Activated CD8-positive, alpha-beta memory T cell treated with anti-CD3 and anti-CD28 coated beads, Interleukin-2, amount 10 ng/mL, durations not matched to agents 7 days and 5 days (primary cell): ENCODE measurements around the gene CLCN1. TPM values are rescaled to one million over a fixed set of nuclear protein-coding genes. Genes with fewer than 3 reads are reported as not detected.

ENCODE experiments used
- ATAC-seq: fragments of 150-1000 bp; cut with Tn5 transposase; one replicate; pipeline ENCODE4 v1.10.0; 2021; ENCODE audit warnings: moderate library complexity
- CTCF ChIA-PET: fragments of 350-600 bp; sonication (Branson Sonifier 250); formaldehyde crosslinking; loops from one replicate; lab custom pipeline; 2021; ENCODE audit warnings: antibody characterized with exemption; lab: Charles Lee
- DNase-seq: peaks from one replicate; pipeline ENCODE4 v3.0.0-alpha.2; 2020
- H3K27ac Mint-ChIP-seq: one replicate; pipeline ENCODE4 v1.8.0; 2021; ENCODE audit warnings: mild to moderate bottlenecking, mixed read lengths
- H3K27me3 Mint-ChIP-seq: one replicate; pipeline ENCODE4 v1.8.0; 2021; ENCODE audit warnings: mixed read lengths
- H3K36me3 Mint-ChIP-seq: one replicate; pipeline ENCODE4 v1.8.0; 2021; ENCODE audit warnings: mild to moderate bottlenecking, mixed read lengths
- H3K4me1 Mint-ChIP-seq: one replicate; pipeline ENCODE4 v1.8.0; 2021; ENCODE audit warnings: mixed read lengths
- H3K4me3 Mint-ChIP-seq: one replicate; pipeline ENCODE4 v1.8.0; 2021; ENCODE audit warnings: mild to moderate bottlenecking, moderate library complexity, mixed read lengths
- H3K9me3 Mint-ChIP-seq: one replicate; pipeline ENCODE4 v1.8.0; 2022; ENCODE audit warnings: low read depth, mixed read lengths
- total RNA-seq, 2 experiments: library from RNA; stranded (reverse); gene quantifications; one replicate each; pipeline ENCODE4 v1.2.3, GENCODE V29; 2021

The CLCN1 gene
- total RNA-seq, 2 experiments from 2014 or later, result 0.09 TPM

DNA sequence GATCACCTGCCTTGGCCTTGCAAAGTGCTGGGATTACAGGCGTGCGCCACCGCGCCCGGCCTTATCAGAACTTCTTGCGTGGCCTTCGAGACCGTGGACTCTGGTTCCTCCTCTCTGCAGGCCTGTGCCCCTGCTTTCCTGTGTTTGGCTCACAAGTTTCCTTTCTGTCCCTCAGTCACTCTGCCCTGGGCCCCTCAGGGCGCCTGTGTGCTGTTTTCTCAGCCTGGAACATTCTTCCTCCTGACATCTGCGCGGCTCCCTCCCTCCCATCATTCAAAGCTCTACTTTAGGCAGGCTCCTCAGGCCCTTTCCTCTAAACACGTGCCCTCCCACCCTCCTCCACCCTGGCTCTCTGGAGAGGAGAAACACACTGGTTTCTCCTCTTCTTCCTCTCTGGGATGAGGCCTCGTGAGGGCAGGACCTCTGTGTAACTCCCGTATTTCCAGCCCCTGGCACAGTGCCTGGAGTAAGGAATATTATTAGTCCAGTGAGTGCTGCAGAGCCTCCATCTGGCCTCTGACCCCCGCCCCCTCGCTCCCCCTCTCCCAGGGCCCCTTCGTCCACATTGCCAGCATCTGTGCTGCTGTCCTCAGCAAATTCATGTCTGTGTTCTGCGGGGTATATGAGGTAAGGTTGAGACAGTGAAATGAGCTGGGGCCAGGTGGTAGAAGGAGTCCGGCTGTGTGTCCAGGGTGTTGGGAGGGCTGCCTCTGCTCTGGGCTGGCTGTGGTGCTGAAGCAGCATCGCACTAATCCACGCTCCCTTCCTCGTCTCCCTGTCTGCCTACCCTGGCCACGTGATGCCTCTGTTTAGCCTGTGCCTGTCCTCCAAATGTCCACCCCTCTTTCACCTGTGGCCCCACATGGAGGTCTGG is 7.1 kb downstream of the CLCN1 start:
- no peak overlapping the region for H3K4me3 Mint-ChIP-seq
- peaks cover 12% of the 10 kb centered on the region for H3K4me1 Mint-ChIP-seq
- peaks cover 2% of the 10 kb centered on the region for H3K27me3 Mint-ChIP-seq
- no peak for DNase-seq
- no peaks in the 10 kb centered on the region for H3K9me3 Mint-ChIP-seq
- H3K27ac Mint-ChIP-seq, result no peak overlapping the region
- no peak for ATAC-seq
- H3K36me3 Mint-ChIP-seq, result no peaks in the 10 kb centered on the region
- CTCF ChIA-PET, result interaction anchor here (1.7 kb wide), 1 partner anchor 82 kb away, joined by 3 read pairs; no protein-coding TSS in a partner anchor

DNA sequence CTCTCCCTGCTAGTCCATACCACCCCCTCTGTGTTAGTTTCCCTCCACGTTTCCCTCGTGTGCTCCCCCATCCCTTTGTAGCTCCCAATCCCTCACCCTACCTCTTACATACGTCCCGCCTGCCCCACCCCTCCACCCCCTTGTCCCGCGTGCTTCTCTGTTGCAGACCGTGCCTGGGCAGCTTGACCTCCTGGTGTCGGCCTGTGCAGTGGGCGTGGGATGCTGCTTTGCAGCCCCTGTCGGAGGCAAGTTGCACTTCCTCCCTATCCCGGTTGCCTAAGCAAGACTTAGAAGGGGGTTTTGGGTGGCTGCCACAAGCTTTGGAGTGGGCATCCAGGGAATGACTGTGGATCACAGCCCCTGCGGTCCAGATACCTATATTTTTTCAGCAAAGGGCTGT is 7.7 kb downstream of the CLCN1 start:
- H3K27ac Mint-ChIP-seq, result no peak overlapping the region
- no peak overlapping the region for H3K4me3 Mint-ChIP-seq
- DNase-seq (no peak), ATAC-seq (no peak)
- H3K36me3 Mint-ChIP-seq, result no peaks in the 10 kb centered on the region
- peaks cover 2% of the 10 kb centered on the region for H3K27me3 Mint-ChIP-seq
- no peaks in the 10 kb centered on the region for H3K9me3 Mint-ChIP-seq
- CTCF ChIA-PET, result interaction anchor here (1.7 kb wide), 1 partner anchor 83 kb away, joined by 3 read pairs; no protein-coding TSS in a partner anchor
- peaks cover 12% of the 10 kb centered on the region for H3K4me1 Mint-ChIP-seq

DNA sequence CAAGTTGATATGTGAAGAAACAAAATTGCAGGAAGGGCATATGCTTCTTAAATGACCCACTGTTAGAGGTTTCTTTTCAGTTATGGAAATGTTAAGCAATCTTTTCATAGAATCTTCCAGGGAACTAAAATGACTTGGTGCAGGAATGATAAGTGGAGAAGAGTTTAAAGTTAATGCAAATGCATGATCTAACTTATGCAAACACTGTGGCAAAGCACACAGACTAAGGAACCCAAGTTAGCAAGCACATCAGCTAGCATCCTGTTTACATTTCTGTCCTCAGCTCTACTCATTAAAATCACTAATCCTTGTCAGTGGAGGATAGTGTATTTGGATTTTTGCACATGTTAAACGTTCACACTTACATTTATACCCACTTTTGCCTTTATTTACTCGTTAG is 9.3 kb downstream of the CLCN1 start:
- Mint-ChIP-seq H3K9me3 (no peaks in the 10 kb centered on the region), H3K36me3 (no peaks in the 10 kb centered on the region), H3K27ac (peak overlapping the region; percentile 25), H3K27me3 (peaks cover under 1% of the 10 kb centered on the region), H3K4me3 (no peak overlapping the region), H3K4me1 (peaks cover 12% of the 10 kb centered on the region)
- CTCF ChIA-PET, result interaction anchor here (1.2 kb wide), 2 partner anchors 20 to 26 kb away, joined by 5 read pairs; no protein-coding TSS in a partner anchor
- DNase-seq (no peak), ATAC-seq (no peak)

- no peak overlapping the region for H3K27ac Mint-ChIP-seq
Observed at GRCh38 chr7:143327903-143328302, 12.0 kb downstream of the CLCN1 start.

DNA sequence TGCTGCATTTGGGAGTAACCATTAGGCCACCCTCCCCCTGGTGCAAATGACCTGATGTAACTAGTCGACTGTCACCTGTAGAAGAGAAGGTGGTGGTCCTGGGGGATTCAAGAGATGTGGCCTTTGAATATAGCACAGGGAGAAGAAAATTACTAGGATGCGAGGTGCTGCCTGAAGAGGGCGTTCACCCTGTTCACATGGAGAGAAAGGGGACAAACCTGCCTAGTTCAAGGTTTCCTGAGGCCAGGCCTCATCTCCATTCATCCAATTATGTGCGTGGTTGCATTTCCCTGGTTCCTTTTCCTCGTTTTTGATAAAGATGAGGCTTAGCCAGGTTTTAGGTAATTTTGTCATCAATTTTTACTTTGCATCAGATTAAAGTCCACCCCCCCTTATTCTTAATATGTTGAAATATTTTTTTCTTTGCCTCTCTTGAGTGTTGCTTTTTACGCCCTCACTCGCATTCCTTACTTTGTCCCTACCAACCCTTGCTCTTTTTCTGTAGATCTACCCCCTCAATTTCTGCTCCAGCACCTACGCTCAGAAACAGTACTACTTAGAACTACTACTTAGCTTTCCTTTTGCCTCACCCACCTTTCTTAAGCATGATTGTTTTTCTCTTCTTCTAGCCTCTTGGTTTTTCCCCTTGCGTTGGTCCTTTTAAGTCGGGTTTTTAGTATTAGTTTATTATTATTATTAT is 13.7 kb downstream of the CLCN1 start:
- Mint-ChIP-seq H3K9me3 (no peaks in the 10 kb centered on the region), H3K27ac (no peak overlapping the region), H3K4me3 (no peak overlapping the region), H3K4me1 (peaks cover 12% of the 10 kb centered on the region), H3K36me3 (no peaks in the 10 kb centered on the region), H3K27me3 (peaks cover 5% of the 10 kb centered on the region)
- DNase-seq (no peak), ATAC-seq (no peak)
- CTCF ChIA-PET, result interaction anchor here (1.7 kb wide), 1 partner anchor 16 kb away, joined by 9 read pairs; no protein-coding TSS in a partner anchor

More at GRCh38 chr7:143327903-143328302, 12.0 kb downstream of the CLCN1 start:
- DNase-seq (no peak), ATAC-seq (no peak)
- H3K4me3 Mint-ChIP-seq, result no peak overlapping the region
- H3K36me3 Mint-ChIP-seq, result no peaks in the 10 kb centered on the region
- peaks cover 12% of the 10 kb centered on the region for H3K4me1 Mint-ChIP-seq
- no peaks in the 10 kb centered on the region for H3K27me3 Mint-ChIP-seq
- H3K9me3 Mint-ChIP-seq, result no peaks in the 10 kb centered on the region
- CTCF ChIA-PET, result interaction anchor here (0.6 to 1.7 kb wide), 3 partner anchors 17 to 87 kb away, joined by 3 to 9 read pairs (median 4); no protein-coding TSS in a partner anchor

DNA sequence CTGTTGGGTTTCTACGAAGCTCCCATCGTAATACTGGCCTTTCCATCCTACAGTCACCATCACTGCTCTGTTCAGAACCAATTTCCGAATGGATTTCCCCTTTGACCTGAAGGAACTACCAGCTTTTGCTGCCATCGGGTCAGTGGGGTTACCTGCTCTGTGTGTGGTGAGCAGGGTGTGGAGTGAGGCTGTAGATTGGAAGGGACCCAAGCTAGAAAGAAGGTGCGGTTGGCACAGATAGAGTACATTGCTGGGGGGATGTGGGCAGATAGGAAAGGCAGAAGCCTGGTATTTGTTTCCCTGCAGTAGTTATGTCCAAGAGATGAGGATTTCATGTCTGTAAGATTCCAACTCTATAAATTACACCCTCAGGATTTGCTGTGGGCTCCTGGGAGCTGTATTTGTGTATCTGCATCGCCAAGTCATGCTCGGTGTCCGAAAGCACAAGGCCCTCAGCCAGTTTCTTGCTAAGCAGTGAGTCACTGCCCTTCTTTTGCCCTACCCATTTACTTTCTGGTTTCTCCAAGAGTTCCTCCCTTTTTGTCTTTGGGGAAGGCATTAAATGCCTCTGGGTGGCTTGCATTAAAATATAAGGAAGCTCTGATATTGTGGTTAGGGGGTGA is 15.4 kb downstream of the CLCN1 start:
- H3K9me3 Mint-ChIP-seq, result no peaks in the 10 kb centered on the region
- H3K4me1 Mint-ChIP-seq, result no peaks in the 10 kb centered on the region
- ATAC-seq (no peak), DNase-seq (no peak)
- peaks cover 15% of the 10 kb centered on the region for H3K27me3 Mint-ChIP-seq
- CTCF ChIA-PET, result interaction anchor here (1.0 to 1.2 kb wide), 2 partner anchors 14 to 86 kb away, joined by 3 to 4 read pairs; no protein-coding TSS in a partner anchor
- H3K27ac Mint-ChIP-seq, result no peak overlapping the region
- no peak overlapping the region for H3K4me3 Mint-ChIP-seq
- H3K36me3 Mint-ChIP-seq, result no peaks in the 10 kb centered on the region

DNA sequence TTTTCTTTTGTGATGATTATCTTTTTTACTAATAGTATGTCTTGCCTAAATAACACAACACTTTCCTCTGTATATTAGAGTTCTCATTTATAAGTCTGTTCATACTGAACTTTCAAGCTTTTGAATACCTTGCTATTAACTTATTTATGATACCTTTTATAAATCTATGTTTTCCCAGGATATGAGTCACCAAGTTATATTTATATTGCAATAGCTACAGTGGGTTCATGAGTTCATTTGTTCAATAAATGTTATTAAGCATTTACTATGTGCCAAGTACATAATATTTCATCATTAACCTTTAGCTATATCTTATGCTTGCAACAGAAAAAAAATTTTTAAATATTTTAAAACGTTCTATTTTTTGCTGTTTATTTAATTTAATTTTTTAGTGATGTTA is 18.3 kb downstream of the CLCN1 start:
- CTCF ChIA-PET, result interaction anchor here (1.2 to 3.3 kb wide), 5 partner anchors 12 to 94 kb away, joined by 3 to 29 read pairs (median 4); no protein-coding TSS in a partner anchor
- ATAC-seq, result no peak
- no peaks in the 10 kb centered on the region for H3K9me3 Mint-ChIP-seq

DNA sequence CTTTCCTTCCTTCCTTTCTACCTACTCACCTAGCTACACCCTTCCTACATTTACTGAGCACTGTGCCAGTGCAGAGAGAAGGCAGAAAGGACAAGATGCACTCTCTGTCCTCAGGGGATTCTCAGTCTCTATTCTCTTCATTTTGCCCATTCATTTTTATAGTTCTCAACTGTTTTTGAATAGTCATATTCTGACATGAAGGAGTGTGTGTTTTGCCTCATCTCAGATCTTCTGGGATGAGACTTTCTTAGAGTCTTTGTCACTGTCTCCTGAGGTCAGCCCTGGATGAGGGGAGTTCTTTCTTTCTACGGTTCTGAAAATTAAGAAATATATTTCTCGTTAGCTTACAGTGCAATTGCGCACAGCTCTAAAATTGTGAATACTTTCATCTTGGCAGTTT is 21.3 kb downstream of the CLCN1 start:
- Mint-ChIP-seq H3K27me3 (peaks cover 47% of the 10 kb centered on the region), H3K4me1 (no peaks in the 10 kb centered on the region)
- ATAC-seq, result no peak

More for the DNA sequence above, 18.3 kb downstream of the CLCN1 start:
- H3K4me1 Mint-ChIP-seq, result no peaks in the 10 kb centered on the region
- H3K27ac Mint-ChIP-seq, result no peak overlapping the region
- H3K36me3 Mint-ChIP-seq, result no peaks in the 10 kb centered on the region
- H3K4me3 Mint-ChIP-seq, result no peak overlapping the region
- peaks cover 36% of the 10 kb centered on the region for H3K27me3 Mint-ChIP-seq
- no peak for DNase-seq

DNA sequence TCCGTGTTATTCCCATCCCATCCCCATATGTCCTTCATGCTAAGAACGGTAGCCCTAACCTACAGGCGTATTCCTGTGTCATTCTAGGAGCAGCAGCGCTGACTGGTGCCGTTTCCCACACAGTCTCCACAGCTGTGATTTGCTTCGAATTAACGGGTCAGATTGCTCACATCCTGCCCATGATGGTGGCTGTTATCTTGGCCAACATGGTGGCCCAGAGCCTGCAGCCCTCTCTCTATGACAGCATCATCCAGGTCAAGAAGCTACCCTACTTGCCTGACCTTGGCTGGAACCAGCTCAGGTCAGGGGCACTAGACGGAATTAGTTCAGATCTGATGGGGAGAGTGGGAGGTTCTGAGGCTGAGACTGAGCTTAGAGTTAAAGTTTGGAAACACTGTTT is 25.9 kb downstream of the CLCN1 start:
- Mint-ChIP-seq H3K36me3 (no peaks in the 10 kb centered on the region), H3K27ac (no peak overlapping the region), H3K4me1 (peaks cover 10% of the 10 kb centered on the region), H3K27me3 (peaks cover 41% of the 10 kb centered on the region), H3K9me3 (no peaks in the 10 kb centered on the region), H3K4me3 (no peak overlapping the region)
- CTCF ChIA-PET, result no interaction called here
- DNase-seq (no peak), ATAC-seq (no peak)

More for the DNA sequence above, 21.3 kb downstream of the CLCN1 start:
- H3K9me3 Mint-ChIP-seq, result no peaks in the 10 kb centered on the region
- no peak overlapping the region for H3K4me3 Mint-ChIP-seq
- no peaks in the 10 kb centered on the region for H3K36me3 Mint-ChIP-seq
- no peak for DNase-seq
- CTCF ChIA-PET, result interaction anchor here (0.6 to 3.3 kb wide), 4 partner anchors 9 to 120 kb away, joined by 3 to 29 read pairs (median 9); no protein-coding TSS in a partner anchor
- no peak overlapping the region for H3K27ac Mint-ChIP-seq

DNA sequence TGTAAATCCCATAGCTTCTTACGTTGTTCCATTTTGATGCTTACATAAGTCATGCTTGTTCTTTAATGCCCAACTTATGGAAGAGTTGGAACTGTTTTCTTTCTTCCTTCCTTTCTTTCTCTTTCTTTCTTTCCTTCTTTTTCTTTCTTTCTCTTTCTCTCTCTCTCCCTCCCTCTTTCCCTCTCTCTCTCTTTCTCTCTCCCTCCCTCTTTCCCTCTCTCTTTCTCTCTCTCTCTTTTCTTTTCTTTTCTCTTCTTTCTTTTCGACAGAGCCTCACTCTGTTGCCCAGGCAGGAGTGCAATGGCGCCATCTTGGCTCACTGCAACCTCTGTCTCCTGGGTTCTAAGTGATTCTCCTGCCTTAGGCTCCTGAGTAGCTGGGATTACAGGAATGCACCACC is 27.7 kb downstream of the CLCN1 start:
- peaks cover 42% of the 10 kb centered on the region for H3K27me3 Mint-ChIP-seq
- no peak overlapping the region for H3K27ac Mint-ChIP-seq
- no peaks in the 10 kb centered on the region for H3K36me3 Mint-ChIP-seq
- DNase-seq (no peak), ATAC-seq (no peak)
- no peak overlapping the region for H3K4me3 Mint-ChIP-seq
- H3K9me3 Mint-ChIP-seq, result no peaks in the 10 kb centered on the region
- CTCF ChIA-PET, result interaction anchor here (1.6 to 2.6 kb wide), 2 partner anchors 37 to 129 kb away, joined by 3 to 13 read pairs; no protein-coding TSS in a partner anchor
- H3K4me1 Mint-ChIP-seq, result peaks cover 12% of the 10 kb centered on the region

GRCh38 chr7:143345428-143345900 is 29.6 kb downstream of the CLCN1 start:
- Mint-ChIP-seq H3K27ac (peak overlapping the region; percentile 49), H3K4me1 (peaks cover 12% of the 10 kb centered on the region), H3K36me3 (no peaks in the 10 kb centered on the region), H3K9me3 (no peaks in the 10 kb centered on the region), H3K4me3 (peak overlapping the region; percentile 61), H3K27me3 (peaks cover 34% of the 10 kb centered on the region)
- peak; percentile 100 for ATAC-seq
- DNase-seq, result peak; percentile 79
- CTCF ChIA-PET, result interaction anchor here (0.5 to 2.9 kb wide), 35 partner anchors 9 to 130 kb away, joined by 3 to 29 read pairs (median 4); partner anchors contain the start of genes CASP2 and FAM131B

- ATAC-seq (no peak), DNase-seq (no peak)
- H3K9me3 Mint-ChIP-seq, result no peaks in the 10 kb centered on the region
- peaks cover 12% of the 10 kb centered on the region for H3K4me1 Mint-ChIP-seq
- no peaks in the 10 kb centered on the region for H3K36me3 Mint-ChIP-seq
- CTCF ChIA-PET, result interaction anchor here (0.5 to 2.9 kb wide), 28 partner anchors 8 to 131 kb away, joined by 3 to 29 read pairs (median 6); partner anchors contain the start of gene CASP2
- peaks cover 34% of the 10 kb centered on the region for H3K27me3 Mint-ChIP-seq
- no peak overlapping the region for H3K4me3 Mint-ChIP-seq
- H3K27ac Mint-ChIP-seq, result no peak overlapping the region
Observed at GRCh38 chr7:143346018-143346417, 30.1 kb downstream of the CLCN1 start.
